Measurements from ENCODE around the gene AURKA.

AURKA gene

DNA sequence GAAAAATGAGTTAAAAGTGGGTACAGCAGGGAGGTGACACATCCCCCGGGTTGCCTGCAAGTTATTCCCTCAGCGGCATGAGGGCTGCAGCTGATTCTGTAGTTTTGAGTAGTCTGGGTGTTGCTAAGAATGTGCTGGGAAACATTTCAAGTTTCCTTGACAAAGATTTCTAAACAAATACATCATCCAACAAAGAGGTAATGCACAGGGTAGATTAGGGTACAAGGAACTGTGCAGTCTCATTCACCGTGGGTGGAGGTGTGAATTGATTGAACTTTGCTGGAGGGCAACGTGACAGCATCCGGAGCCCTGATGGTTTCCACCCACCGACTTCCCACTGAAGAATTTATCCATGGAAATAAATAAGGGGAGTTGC, 41.9 kb upstream of the AURKA start:
- H3K4me3 ChIP-seq (ENCODE audit: low read depth in 1 of 2, low read length in 1 of 2), result no peak overlapping the region
- H3K27ac ChIP-seq, result peak overlapping the region; percentile 46
- H3K4me1 ChIP-seq (ENCODE audit: control insufficient read depth in 1 of 2, insufficient read depth in 1 of 2, low read depth in 1 of 2, low read length in 1 of 2), result peaks cover 29 to 36% of the 10 kb centered on the region in 2 experiments
- TF ChIP-seq, protein P1, sequence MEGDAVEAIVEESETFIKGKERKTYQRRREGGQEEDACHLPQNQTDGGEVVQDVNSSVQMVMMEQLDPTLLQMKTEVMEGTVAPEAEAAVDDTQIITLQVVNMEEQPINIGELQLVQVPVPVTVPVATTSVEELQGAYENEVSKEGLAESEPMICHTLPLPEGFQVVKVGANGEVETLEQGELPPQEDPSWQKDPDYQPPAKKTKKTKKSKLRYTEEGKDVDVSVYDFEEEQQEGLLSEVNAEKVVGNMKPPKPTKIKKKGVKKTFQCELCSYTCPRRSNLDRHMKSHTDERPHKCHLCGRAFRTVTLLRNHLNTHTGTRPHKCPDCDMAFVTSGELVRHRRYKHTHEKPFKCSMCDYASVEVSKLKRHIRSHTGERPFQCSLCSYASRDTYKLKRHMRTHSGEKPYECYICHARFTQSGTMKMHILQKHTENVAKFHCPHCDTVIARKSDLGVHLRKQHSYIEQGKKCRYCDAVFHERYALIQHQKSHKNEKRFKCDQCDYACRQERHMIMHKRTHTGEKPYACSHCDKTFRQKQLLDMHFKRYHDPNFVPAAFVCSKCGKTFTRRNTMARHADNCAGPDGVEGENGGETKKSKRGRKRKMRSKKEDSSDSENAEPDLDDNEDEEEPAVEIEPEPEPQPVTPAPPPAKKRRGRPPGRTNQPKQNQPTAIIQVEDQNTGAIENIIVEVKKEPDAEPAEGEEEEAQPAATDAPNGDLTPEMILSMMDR (IDR thresholded peaks at IDR 0.05), result no peak
- no peaks in the 10 kb centered on the region for H3K9me3 ChIP-seq
- no peaks in the 10 kb centered on the region for H3K27me3 ChIP-seq
- H3K36me3 ChIP-seq, result peaks cover 38% of the 10 kb centered on the region

DNA sequence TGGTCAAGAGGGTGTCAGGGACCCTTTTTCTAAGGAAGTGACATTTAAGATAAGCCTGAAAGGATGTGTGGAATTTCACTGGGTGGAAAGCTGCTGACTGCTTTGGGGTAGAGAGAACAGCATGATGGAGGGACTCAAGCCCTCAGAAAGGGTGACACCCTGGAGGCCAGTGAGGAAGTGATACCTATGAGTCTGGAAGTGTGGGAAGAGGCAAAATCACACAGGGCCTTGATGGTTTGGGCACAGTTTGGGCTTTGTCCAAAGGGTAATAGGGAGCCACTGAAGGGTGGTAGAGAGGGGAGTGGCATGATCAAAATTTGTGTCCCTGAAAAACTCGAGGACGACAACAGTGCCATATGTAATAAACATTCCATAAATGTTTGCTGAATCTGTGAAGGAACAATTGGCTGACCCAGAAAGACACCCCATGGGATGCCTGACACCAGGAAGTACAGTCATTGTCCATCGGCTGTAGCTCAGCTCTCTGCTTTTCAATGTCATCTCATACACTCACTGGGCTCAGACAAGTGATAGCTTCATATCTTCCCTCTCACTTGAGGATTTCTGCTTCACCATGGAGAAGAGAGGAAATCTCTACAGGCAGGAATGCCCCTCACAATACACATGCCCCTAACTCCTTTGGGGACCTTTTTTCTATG, 41.3 kb upstream of the AURKA start:
- Histone ChIP-seq H3K36me3 (peaks cover 33% of the 10 kb centered on the region), H3K27ac (peak overlapping the region; percentile 46), H3K9me3 (no peaks in the 10 kb centered on the region), H3K27me3 (no peaks in the 10 kb centered on the region), H3K4me1 (ENCODE audit: control insufficient read depth in 1 of 2, insufficient read depth in 1 of 2, low read depth in 1 of 2, low read length in 1 of 2) (peaks cover 34 to 41% of the 10 kb centered on the region in 2 experiments), H3K4me3 (ENCODE audit: low read depth in 1 of 2, low read length in 1 of 2) (no peak overlapping the region)
- TF ChIP-seq, protein P1 (IDR thresholded peaks at IDR 0.05), result no peak

DNA sequence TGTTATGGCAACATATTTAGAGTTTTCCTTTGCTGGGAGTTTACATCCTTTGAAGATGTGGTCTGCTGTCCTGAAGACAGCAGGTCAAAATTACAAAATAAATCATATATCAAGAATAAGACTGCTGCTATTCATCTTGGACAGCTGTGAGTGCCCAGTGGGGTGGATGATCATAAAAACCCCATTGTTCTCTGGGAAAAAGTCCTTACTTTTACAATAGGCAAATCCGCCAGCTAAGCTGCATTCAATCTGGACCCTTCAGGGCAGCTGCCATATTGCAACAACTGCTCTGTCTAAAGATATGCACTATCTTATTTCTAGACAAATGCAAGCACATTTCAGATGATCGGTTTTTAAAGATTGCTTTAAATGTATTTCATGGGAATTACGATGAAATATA, 39.5 kb upstream of the AURKA start:
- Histone ChIP-seq H3K9me3 (no peaks in the 10 kb centered on the region), H3K4me3 (ENCODE audit: low read depth in 1 of 2, low read length in 1 of 2) (no peak overlapping the region), H3K27me3 (no peaks in the 10 kb centered on the region), H3K4me1 (ENCODE audit: control insufficient read depth in 1 of 2, insufficient read depth in 1 of 2, low read depth in 1 of 2, low read length in 1 of 2) (peaks cover 53 to 60% of the 10 kb centered on the region in 2 experiments), H3K36me3 (peaks cover 14% of the 10 kb centered on the region), H3K27ac (peak overlapping the region; percentile 97)
- TF ChIP-seq, protein P1 (IDR thresholded peaks at IDR 0.05), result no peak

DNA sequence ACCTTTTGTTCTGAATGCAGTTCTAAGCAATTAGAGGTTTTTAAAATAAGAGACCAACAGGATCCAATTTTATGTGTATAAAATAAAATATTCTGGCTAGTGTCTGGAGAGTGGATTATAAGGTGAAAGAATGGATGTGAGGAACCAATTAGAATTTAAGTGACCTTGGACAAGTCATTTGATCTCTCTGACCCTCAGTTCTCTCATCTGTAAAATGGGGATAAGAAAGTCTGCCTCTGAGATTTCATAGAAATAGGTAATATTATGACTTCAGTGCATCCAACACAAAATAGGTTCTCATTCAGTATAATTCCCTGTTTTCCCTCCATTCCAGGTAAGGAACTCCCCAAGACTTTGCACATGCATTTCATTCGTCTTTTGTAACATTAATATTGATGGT, 38.9 kb upstream of the AURKA start:
- TF ChIP-seq, protein P1 (IDR thresholded peaks at IDR 0.05), result no peak
- H3K4me3 ChIP-seq (ENCODE audit: low read depth in 1 of 2, low read length in 1 of 2), result peak overlapping the region in 1 of 2 experiments; percentile 72
- peaks cover 58 to 65% of the 10 kb centered on the region in 2 experiments for H3K4me1 ChIP-seq (ENCODE audit: control insufficient read depth in 1 of 2, insufficient read depth in 1 of 2, low read depth in 1 of 2, low read length in 1 of 2)

DNA sequence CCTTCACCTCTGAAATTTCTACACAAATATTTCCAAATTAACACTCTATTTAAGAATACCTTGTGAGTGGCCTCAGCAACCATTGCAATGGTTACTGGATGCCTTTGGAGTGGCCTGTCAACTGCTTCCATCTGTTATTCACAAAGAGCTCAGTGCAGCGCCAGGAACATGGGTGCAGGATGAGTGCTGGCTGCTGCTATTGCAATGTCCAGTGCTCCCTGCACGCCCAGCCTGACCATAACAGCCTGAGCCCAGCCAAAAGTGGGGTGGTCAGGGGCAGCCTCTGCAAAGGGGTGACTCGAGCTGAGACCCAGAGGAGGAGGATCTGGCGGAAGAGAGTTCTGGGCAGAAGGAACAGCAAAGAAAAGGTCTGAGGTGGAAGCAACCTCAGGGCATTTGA, 38.4 kb upstream of the AURKA start:
- Histone ChIP-seq H3K27ac (peak overlapping the region; percentile 97), H3K4me1 (ENCODE audit: control insufficient read depth in 1 of 2, insufficient read depth in 1 of 2, low read depth in 1 of 2, low read length in 1 of 2) (peaks cover 62 to 68% of the 10 kb centered on the region in 2 experiments)
- TF ChIP-seq, protein P1 (IDR thresholded peaks at IDR 0.05), result no peak

More for the DNA sequence above, 38.9 kb upstream of the AURKA start:
- Histone ChIP-seq H3K9me3 (no peaks in the 10 kb centered on the region), H3K36me3 (peaks cover 12% of the 10 kb centered on the region), H3K27me3 (no peaks in the 10 kb centered on the region), H3K27ac (peak overlapping the region; percentile 97)

More for the DNA sequence above, 38.4 kb upstream of the AURKA start:
- no peaks in the 10 kb centered on the region for H3K9me3 ChIP-seq
- peaks cover 12% of the 10 kb centered on the region for H3K36me3 ChIP-seq
- peak overlapping the region; percentile 64 to 72 for H3K4me3 ChIP-seq (ENCODE audit: low read depth in 1 of 2, low read length in 1 of 2)
- H3K27me3 ChIP-seq, result no peaks in the 10 kb centered on the region
